AG04449 (cell line): ENCODE data around the gene ZNF736.
"Not testable (repeated sequence)": the region's sequence is repeated elsewhere in the genome, so short reads cannot be mapped to it uniquely, and the experiment has no call there.

ENCODE experiments used
- CTCF ChIA-PET: fragments of 350-600 bp; formaldehyde crosslinking; extraction: SDS; loops from one replicate; lab custom pipeline; 2021; ENCODE audit warnings: antibody characterized with exemption; lab: Yijun Ruan, JAX
- POLR2A ChIA-PET: fragments of 400-600, 350-600 bp; formaldehyde crosslinking; extraction: SDS; loops from one replicate; lab custom pipeline; 2020; ENCODE audit warnings: antibody characterized with exemption, inconsistent platforms; lab: Yijun Ruan, JAX
- DNase-seq: peaks from one replicate; pipeline ENCODE4 v3.0.0-alpha.2; 2010; ENCODE audit warnings: low read depth, low spot score
- H3K4me3 ChIP-seq: 2 replicates; pipeline ENCODE4 v1.5.1; 2011; ENCODE audit warnings: low read depth, mild to moderate bottlenecking, control low read depth, low read length
- TF ChIP-seq, protein P1 (sequence below): IDR thresholded peaks from one replicate; pipeline ENCODE4 v1.5.1; 2011; ENCODE audit warnings: mild to moderate bottlenecking, moderate library complexity, low read length, control low read depth, inconsistent platforms; ENCODE audit not compliant: insufficient read depth; ENCODE audit errors: missing control alignments

Gene ZNF736

GRCh38 chr7:64307254-64308015, 6.3 kb upstream of the ZNF736 start:
- TF ChIP-seq, protein P1, sequence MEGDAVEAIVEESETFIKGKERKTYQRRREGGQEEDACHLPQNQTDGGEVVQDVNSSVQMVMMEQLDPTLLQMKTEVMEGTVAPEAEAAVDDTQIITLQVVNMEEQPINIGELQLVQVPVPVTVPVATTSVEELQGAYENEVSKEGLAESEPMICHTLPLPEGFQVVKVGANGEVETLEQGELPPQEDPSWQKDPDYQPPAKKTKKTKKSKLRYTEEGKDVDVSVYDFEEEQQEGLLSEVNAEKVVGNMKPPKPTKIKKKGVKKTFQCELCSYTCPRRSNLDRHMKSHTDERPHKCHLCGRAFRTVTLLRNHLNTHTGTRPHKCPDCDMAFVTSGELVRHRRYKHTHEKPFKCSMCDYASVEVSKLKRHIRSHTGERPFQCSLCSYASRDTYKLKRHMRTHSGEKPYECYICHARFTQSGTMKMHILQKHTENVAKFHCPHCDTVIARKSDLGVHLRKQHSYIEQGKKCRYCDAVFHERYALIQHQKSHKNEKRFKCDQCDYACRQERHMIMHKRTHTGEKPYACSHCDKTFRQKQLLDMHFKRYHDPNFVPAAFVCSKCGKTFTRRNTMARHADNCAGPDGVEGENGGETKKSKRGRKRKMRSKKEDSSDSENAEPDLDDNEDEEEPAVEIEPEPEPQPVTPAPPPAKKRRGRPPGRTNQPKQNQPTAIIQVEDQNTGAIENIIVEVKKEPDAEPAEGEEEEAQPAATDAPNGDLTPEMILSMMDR = no peak
- no peak for DNase-seq
- H3K4me3 ChIP-seq = peak overlapping the region; percentile 63
- ChIA-PET POLR2A (no interaction called here), CTCF (no interaction called here)

DNA sequence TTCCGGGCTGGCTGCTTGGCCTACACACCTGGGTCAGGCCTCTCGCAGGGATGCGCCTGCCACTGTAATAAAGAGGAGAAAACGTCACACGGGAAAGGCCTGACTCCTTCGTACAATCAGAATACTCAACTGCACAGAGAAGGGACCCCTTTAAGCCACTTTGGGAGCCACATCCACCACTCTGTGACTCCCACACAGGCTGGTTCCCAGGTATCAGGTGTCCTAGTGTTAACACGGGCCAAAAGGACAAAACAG, 5.8 kb upstream of the ZNF736 start:
- POLR2A ChIA-PET = no interaction called here

DNA sequence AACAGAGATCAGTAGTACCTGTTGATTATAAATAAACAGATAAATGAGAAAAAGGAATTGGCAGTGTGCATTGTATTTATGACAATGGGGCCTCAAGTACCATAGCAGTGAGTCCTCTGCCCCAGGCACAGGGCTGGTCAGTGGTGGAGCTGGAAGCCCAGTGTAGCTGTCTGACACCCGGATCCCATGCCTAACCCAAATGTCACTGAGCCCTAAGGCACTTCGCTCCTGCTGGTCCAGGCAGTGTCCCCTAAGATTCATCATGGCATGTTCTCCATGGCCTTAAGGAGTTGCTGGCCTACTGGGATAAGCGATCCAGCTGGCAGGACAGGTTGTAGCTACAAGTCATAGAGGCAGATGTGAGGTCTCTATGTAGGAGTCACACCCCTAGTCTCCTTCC, 3.3 kb upstream of the ZNF736 start:
- TF ChIP-seq, protein P1 = no peak
- POLR2A ChIA-PET = no interaction called here
- H3K4me3 ChIP-seq = no peak overlapping the region
- DNase-seq = no peak
- CTCF ChIA-PET = no interaction called here

More for the DNA sequence above, 5.8 kb upstream of the ZNF736 start:
- H3K4me3 ChIP-seq = no peak overlapping the region
- no peak for DNase-seq
- CTCF ChIA-PET = no interaction called here
- TF ChIP-seq, protein P1 = no peak

- ChIA-PET POLR2A (no interaction called here), CTCF (no interaction called here)
- no peak overlapping the region for H3K4me3 ChIP-seq
- no peak for DNase-seq
- TF ChIP-seq, protein P1 = no peak
These were observed 935 bp upstream of the ZNF736 start for GRCh38 chr7:64312826-64313225.

DNA sequence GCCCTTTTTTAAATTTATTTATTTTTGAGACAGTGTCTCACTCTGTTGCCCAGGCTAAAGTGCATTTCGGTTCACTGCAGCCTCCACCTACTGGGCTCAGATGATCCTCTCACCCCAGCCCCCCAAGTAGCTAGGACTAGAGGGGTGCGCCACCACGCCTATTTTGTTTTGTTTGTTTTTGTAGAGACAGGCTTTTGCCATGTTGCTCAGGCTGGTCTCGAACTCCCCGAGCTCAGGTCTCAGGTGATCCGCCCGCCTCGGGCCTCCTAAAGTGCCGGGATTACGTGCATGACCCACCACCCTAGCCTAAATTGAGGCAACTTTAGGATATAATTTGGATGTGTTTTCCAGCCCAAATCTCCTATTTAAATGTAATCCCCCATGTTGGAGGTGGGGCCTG, 805 bp downstream of the ZNF736 start:
- CTCF ChIA-PET = interaction anchor here (1.3 kb wide), 1 partner anchor 316 kb away, joined by 3 read pairs; no protein-coding TSS in a partner anchor
- POLR2A ChIA-PET = no interaction called here
- peak overlapping the region; percentile 94 for H3K4me3 ChIP-seq
- DNase-seq = no peak
- TF ChIP-seq, protein P1 = no peak

DNA sequence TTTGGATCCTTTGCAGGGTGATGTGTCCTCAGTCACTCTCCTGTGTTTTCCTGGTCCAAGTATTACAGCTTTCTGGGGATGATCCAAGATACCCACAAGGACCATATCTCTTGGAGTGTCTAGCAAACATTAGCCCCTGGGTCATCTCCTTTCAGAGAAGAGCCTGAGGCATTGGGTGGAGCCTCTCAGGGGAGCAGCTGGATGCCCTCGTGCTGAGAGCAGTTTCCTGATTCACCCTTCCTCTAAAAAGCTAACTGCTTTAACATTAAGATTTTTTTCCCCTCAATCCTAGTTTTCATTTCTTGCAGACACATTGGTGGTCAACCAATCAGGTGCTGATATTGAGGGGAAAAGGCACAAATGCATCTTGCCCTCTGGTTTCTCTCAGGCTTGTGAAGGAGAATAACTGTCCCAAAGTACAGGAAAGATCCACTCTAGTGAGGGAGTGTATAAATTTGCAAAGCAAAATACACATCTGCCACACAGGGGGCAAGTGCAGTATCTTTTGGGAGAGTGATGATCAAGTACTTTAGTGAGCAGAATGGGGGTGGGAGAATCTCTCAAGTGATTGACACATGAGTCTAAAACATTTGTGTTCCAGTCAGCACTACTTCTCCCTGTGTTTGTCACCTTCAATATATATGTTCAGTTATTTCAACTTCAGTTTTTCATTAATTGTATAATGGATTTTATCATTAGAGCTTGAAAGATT, 2.4 kb downstream of the ZNF736 start:
- POLR2A ChIA-PET, DNase-seq, CTCF ChIA-PET, H3K4me3 ChIP-seq: not testable (repeated sequence)
